GM13977 (cell line): Measurements from ENCODE around the gene KLHL42.

Experiments used
- DNase-seq: peaks from one replicate; pipeline ENCODE4 v3.0.0; 2012; ENCODE audit warnings: low spot score
- in situ Hi-C: fragments of 300-500 bp; cut with MboI; formaldehyde crosslinking; loops from one replicate; pipeline ENCODE4 v1.12.0; 2022; ENCODE audit warnings: low sequenced_read_pairs, low pct_unique_long_range_greater_than_20kb, mixed read lengths, inconsistent platforms; ENCODE audit not compliant: unreplicated experiment
- TF ChIP-seq, protein P1 (sequence below): IDR thresholded peaks from 2 replicates; pipeline ENCODE4 v1.5.1; 2012; ENCODE audit warnings: mild to moderate bottlenecking, control low read depth; ENCODE audit not compliant: insufficient read depth; ENCODE audit errors: extremely low read depth, missing control alignments

Gene KLHL42

DNA sequence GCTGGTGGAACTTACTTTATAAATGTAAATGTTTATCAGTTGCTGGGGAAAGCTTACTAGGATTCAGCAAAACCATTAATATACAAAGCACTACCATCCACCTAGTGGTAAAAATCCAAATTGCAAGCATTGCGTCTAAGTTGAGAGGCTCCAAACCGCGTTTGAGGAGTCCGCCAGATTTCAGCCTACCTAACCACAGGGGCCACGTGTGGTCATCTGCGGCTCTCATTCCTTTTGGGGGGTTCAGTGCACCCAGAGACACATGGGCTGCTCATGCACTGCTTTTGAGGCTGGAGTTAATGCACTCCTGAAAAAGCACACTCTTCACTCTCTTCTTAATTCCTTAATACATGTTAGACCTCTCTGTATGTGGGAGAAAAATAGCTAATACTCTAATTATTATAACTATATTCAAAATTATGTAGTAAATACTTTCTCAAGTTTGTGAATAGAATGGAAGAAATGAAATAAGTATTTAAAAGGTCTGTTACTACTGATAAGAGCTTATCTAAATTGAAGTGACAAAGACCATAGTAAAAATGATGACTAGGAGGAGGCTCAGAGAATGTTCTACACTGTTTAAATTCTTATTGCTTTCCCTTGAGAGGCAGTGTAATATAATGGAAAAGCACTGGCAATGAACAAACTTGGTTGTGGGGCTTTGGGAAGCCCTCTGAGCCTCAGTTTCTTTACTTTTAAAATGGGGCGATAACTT is 41.4 kb downstream of the KLHL42 start:
- in situ Hi-C loops: no loop called here
- TF ChIP-seq, protein P1, sequence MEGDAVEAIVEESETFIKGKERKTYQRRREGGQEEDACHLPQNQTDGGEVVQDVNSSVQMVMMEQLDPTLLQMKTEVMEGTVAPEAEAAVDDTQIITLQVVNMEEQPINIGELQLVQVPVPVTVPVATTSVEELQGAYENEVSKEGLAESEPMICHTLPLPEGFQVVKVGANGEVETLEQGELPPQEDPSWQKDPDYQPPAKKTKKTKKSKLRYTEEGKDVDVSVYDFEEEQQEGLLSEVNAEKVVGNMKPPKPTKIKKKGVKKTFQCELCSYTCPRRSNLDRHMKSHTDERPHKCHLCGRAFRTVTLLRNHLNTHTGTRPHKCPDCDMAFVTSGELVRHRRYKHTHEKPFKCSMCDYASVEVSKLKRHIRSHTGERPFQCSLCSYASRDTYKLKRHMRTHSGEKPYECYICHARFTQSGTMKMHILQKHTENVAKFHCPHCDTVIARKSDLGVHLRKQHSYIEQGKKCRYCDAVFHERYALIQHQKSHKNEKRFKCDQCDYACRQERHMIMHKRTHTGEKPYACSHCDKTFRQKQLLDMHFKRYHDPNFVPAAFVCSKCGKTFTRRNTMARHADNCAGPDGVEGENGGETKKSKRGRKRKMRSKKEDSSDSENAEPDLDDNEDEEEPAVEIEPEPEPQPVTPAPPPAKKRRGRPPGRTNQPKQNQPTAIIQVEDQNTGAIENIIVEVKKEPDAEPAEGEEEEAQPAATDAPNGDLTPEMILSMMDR: peak; percentile 68
- DNase-seq: peak; percentile 50

DNA sequence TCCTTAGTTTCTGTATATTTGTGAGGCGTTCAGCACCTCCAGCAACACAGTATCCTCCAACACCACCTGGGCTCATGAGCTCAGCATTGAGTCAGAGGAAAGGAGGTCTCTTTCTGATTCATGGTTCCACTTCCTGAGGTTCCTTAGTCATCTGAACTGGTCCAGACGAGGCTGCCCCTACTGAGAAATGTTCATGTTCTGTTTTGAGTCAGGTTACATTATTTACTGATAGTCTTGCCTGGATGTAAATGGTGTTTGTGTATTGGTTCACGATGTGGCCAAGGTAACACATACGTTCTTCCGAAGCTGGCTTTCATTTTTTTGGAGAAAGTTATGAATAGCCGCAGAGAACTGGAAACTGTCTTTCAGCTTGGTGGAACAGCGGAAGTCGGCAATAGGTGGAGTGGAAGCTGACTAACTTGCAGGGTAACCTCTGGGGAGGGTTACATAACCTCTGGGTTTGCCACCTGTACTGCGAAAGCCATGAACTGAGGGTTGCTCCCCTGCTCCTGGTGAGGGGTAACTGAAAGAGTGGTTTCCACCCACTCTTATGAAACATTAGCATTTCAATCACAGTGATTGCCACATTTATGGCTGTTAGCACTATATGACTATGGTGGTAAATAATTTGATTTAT is 42.2 kb downstream of the KLHL42 start:
- in situ Hi-C loops: no loop called here
- TF ChIP-seq, protein P1: no peak
- peak; percentile 64 for DNase-seq

DNA sequence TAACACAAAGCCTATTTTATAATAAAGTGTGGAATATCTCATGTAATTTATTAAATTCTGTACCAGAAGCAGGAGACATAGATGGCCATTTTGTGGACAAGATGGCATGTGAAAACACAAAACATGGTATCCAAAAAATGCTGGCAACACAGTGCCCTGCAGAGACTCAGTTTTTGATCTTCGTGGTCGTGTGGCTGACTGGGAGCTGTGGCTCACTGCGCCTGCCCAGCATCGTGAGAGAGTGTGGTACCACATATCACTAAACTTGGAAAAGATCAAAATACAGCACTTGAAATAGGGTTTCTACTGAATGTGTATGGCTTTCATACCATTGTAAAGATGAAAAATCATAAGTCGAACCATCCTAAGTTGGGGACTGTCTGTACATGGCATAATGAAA is 43.0 kb downstream of the KLHL42 start:
- TF ChIP-seq, protein P1: no peak
- in situ Hi-C loops: no loop called here
- DNase-seq: no peak

DNA sequence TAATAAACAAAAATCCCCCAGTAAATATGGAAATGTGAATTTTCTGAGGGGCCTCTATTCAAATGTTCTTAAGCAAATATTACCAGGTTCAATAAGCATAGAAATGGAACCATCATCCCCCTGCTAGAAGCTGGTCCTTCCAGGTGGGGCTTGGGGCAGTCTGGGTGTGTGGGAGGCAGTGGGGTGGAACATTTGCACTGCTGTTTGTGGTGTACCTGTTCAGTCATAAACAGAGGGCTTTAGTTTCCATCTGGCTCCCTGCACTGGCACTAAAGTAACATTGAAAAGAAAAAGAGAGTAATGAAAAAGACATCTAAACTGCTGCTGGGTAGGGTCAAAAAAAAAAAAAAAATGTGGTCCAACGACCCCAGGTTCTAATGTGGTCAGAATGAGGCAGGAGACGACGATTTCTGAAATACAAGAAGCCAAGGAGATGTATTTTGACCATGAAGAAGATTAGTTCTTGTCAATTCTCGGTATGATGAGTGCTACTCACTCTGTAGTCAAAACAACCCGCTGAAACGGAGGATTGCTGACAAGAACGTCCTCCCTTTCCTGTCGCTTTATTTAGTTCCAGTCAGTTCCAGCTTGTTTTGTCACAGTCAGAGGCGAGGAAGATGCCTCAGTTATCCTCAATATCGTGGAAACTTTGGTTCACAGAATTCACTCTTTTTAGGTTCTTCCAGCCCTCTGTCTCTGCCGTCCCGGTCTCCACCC is 44.3 kb downstream of the KLHL42 start:
- peak; percentile 49 for DNase-seq
- TF ChIP-seq, protein P1: no peak
- in situ Hi-C loops: no loop called here

DNA sequence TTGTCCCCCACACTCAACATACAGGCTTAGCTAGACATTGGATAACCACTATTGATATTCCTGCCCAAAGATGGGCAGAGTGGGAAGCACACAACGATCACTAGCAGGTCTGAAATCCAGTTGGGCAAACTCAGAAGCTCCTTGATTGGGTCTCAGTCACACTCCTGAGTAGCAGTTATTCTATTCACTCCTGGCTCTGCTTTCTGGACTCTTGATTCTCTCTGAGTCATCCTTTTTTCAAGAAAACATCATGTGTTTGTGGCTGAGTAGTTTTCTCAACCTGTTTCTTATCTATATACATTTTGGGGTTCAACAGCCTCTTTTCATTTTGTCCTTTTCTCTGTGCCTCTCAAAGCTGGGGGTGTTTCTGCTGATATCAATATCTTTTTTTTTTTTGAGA is 46.0 kb downstream of the KLHL42 start:
- in situ Hi-C loops: no loop called here

DNA sequence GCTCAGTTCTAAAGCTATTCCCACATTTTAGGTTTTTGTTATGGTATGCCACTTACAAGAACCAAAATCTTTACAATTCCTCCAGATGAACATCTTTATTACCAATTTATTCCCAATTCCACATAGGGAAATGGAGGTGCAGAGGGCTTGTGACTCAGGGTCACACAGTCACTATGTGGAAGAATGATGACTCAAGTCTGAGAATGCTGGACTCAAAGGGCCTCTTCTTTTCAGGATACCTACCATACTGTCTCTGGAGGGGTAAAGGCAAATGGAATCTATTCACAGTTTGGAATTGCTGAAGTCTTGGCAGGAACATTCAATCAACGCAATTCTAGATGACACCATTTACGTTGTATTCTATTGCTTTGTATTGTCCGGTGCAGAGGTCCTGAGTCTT is 48.2 kb downstream of the KLHL42 start:
- TF ChIP-seq, protein P1: no peak
- in situ Hi-C loops: no loop called here
- DNase-seq: no peak

More for the DNA sequence above, 46.0 kb downstream of the KLHL42 start:
- TF ChIP-seq, protein P1: no peak
- DNase-seq: no peak
